ENCODE measurements around the gene ELFN2. TPM values are rescaled to one million over a fixed set of nuclear protein-coding genes. Genes with fewer than 3 reads are reported as not detected.

ELFN2 gene
- total RNA-seq, 6 experiments from 2014 or later, result 0.07 to 0.93 (median 0.49) TPM

DNA sequence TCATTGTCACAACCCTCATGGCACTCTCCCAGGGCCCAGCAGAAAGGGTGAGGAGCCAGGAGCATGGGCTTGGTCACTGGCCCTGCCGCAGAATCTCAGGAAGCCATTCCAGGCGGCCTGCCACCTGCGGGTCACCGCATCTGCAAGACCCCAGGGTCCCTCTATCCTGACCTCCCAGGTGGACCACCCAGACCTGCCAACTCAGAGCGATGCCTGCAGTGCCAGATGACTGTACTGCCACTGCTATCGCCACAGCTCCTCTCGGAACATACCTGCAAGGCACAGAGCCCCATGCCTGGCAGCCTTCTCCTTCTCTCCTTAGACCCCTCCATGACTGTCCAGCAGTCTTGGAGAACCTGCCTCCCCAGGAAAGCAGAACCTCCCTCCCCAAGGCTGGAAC, 26.4 kb upstream of the ELFN2 start:
- Histone ChIP-seq H3K36me3 (no peaks in the 10 kb centered on the region), H3K27me3 (no peaks in the 10 kb centered on the region), H3K9me3 (no peaks in the 10 kb centered on the region), H3K4me3 (no peak overlapping the region), H3K27ac (no peak overlapping the region), H3K4me1 (no peaks in the 10 kb centered on the region)
- no peak for DNase-seq
- intact Hi-C loops (cut with DNase I), result loop anchor here in 1 of 2 donors (10.0 kb wide), 1 partner anchor 139 kb away; no protein-coding TSS in a partner anchor
- no peak for ATAC-seq
- no peak for TF ChIP-seq POLR2A (IDR thresholded peaks at IDR 0.05)
- TF ChIP-seq, protein P1, sequence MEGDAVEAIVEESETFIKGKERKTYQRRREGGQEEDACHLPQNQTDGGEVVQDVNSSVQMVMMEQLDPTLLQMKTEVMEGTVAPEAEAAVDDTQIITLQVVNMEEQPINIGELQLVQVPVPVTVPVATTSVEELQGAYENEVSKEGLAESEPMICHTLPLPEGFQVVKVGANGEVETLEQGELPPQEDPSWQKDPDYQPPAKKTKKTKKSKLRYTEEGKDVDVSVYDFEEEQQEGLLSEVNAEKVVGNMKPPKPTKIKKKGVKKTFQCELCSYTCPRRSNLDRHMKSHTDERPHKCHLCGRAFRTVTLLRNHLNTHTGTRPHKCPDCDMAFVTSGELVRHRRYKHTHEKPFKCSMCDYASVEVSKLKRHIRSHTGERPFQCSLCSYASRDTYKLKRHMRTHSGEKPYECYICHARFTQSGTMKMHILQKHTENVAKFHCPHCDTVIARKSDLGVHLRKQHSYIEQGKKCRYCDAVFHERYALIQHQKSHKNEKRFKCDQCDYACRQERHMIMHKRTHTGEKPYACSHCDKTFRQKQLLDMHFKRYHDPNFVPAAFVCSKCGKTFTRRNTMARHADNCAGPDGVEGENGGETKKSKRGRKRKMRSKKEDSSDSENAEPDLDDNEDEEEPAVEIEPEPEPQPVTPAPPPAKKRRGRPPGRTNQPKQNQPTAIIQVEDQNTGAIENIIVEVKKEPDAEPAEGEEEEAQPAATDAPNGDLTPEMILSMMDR (IDR thresholded peaks at IDR 0.05), result no peak
- 93% methylated on average over 3 of the region's 7 CpGs for WGBS (ENCODE audit: insufficient coverage, low coverage, low lambda C conversion rate, missing lambda C conversion rate)

DNA sequence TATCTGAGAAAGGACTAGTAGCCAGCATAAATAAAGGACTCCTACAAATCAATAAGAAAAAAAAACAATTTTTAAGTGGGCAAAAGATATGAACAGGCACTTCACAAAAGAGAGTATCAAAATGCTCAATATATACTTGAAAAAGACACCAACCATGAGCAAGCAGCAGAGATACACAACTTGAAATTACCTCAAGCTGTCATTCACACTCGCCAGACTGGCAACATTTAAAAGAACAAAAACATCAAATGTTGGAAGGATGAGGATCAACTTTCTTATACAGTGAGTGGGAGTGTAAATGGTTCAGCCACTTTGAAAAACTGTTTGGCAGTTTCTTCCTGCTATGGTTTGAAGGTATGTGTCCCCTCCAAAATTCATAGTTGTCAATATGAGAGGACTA, 23.9 kb upstream of the ELFN2 start:
- Histone ChIP-seq H3K27ac (no peak overlapping the region), H3K9me3 (no peaks in the 10 kb centered on the region), H3K4me3 (no peak overlapping the region), H3K27me3 (no peaks in the 10 kb centered on the region), H3K36me3 (no peaks in the 10 kb centered on the region), H3K4me1 (no peaks in the 10 kb centered on the region)
- no peak for ATAC-seq
- intact Hi-C loops (cut with DNase I), result loop anchor here in 1 of 2 donors (10.0 kb wide), 1 partner anchor 136 kb away; no protein-coding TSS in a partner anchor
- 21% methylated on average over 1 of the region's 1 CpG for WGBS (ENCODE audit: insufficient coverage, low coverage, low lambda C conversion rate, missing lambda C conversion rate)
- no peak for DNase-seq
- TF ChIP-seq POLR2A (IDR thresholded peaks at IDR 0.05), result no peak
- TF ChIP-seq, protein P1 (IDR thresholded peaks at IDR 0.05), result no peak

DNA sequence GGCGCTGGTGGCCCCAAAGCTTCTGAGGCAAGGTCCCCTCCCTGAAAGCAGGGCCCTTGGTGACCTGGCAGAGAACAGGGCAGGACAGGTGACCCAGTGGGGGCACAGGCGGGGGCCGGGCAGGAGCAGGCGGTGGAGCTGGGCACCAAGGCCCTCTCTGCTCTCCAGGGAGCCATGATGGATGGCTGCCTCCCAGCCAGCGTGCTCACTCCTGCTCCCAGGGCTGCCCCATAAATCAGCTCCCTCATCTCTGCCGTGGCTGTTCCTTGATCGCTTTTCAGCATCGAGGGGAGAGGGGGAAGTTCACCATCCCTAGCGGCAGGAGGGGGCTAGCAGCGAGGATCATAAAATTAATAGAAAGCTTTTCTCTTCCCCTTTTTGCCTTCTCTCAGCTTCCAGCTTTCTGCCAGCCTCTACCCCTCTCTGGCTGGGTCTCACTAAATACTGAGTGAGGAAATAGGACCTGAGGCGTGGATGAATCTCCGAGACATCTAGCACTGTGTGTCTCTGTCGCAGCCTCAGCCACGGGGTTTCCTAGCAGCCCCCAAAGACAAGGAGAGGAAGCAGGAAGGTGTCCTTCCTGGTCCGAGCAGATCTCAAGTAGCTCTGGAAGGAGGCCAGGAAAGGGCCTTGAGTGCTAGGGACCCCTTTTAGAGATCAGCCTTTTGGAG, 22.2 kb upstream of the ELFN2 start:
- no peaks in the 10 kb centered on the region for H3K27me3 ChIP-seq
- TF ChIP-seq, protein P1 (IDR thresholded peaks at IDR 0.05), result no peak
- no peak for TF ChIP-seq POLR2A (IDR thresholded peaks at IDR 0.05)
- no peaks in the 10 kb centered on the region for H3K4me1 ChIP-seq
- WGBS (ENCODE audit: insufficient coverage, low coverage, low lambda C conversion rate, missing lambda C conversion rate), result 39% methylated on average over 8 of the region's 15 CpGs
- ATAC-seq, result peak in 1 of 4 donors; percentile 27
- DNase-seq, result no peak
- no peaks in the 10 kb centered on the region for H3K9me3 ChIP-seq
- H3K4me3 ChIP-seq, result no peak overlapping the region
- no peak overlapping the region for H3K27ac ChIP-seq
- intact Hi-C loops (cut with DNase I), result loop anchor here in 1 of 2 donors (10.0 kb wide), 1 partner anchor 135 kb away; no protein-coding TSS in a partner anchor
- H3K36me3 ChIP-seq, result no peaks in the 10 kb centered on the region

DNA sequence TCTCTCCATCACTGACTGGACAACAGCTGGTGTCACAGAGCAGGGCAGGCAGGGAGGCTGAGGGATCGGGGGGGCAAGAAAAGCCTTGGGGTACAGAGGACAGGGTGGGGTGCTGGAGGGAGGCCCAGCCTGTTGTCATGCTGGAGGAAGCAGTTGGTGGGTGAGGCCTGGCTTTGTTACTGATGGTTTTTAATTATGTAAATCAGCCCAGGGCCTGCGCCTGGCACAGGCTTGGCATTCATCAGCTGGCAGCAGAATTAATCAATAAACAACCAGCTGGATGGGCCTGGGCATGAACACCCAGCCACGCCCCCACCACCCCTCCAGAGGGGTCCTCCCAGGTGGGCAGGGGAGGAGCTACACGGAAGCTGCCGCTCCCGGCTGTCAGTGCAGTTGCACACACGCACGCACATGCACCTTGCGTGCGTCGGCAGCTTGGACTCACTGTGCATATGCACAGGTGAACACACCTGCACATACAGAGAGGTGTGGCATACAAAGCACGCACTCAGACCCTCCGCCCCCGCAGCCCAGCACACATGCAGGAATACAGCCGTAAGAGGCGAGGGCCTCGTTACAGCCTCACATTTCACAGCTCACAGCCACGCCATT, 21.3 kb upstream of the ELFN2 start:
- TF ChIP-seq POLR2A (IDR thresholded peaks at IDR 0.05), result no peak
- TF ChIP-seq, protein P1 (IDR thresholded peaks at IDR 0.05), result no peak
- Histone ChIP-seq H3K27me3 (no peaks in the 10 kb centered on the region), H3K4me1 (no peaks in the 10 kb centered on the region), H3K9me3 (no peaks in the 10 kb centered on the region), H3K36me3 (no peaks in the 10 kb centered on the region), H3K4me3 (no peak overlapping the region), H3K27ac (no peak overlapping the region)
- no peak for ATAC-seq
- intact Hi-C loops (cut with DNase I), result no loop called here
- DNase-seq, result no peak
- 52% methylated on average over 2 of the region's 18 CpGs for WGBS (ENCODE audit: insufficient coverage, low coverage, low lambda C conversion rate, missing lambda C conversion rate)

Measured in right lobe of liver (tissue), 6 donors.